IMR-90 (cell line): Measurements from ENCODE around the gene NCOA7. TPM values are rescaled to one million over a fixed set of nuclear protein-coding genes. Genes with fewer than 3 reads are reported as not detected.
A peak's percentile ranks its signal among the peaks of the same experiment; 100 is the strongest.

ENCODE experiments used
- ATAC-seq: fragments of 200-7000 bp; cut with Tn5 transposase; 2 replicates; pipeline ENCODE4 v1.9.1; 2020; ENCODE audit warnings: low read depth, mild to moderate bottlenecking, moderate library complexity
- BruUV-seq: library from RNA; stranded (reverse); fragments of 400-500 nt; replicated peaks from 2 replicates; lab custom pipeline; 2021; lab: Mats Ljungman, UMichigan
- CTCF ChIA-PET: fragments of 300-600 bp; formaldehyde crosslinking; extraction: SDS; loops from one replicate; lab custom pipeline; 2021; ENCODE audit warnings: antibody characterized with exemption; lab: Yijun Ruan, JAX
- POLR2A ChIA-PET: fragments of 300-600 bp; sonication (Branson Sonifier 250); formaldehyde crosslinking; loops from one replicate; lab custom pipeline; 2022; ENCODE audit warnings: antibody characterized with exemption; ENCODE audit not compliant: unreplicated experiment; lab: Charles Lee
- DNase-seq: peaks from one replicate; pipeline ENCODE4 v3.0.0; 2013
- H2AFZ ChIP-seq: replicated peaks from 2 replicates; pipeline ENCODE3; 2013; ENCODE audit warnings: low read length, mild to moderate bottlenecking; ENCODE audit not compliant: poor library complexity
- H2AK5ac ChIP-seq: 2 replicates; pipeline ENCODE4 v1.6.1; 2013; ENCODE audit warnings: low read depth, low read length, inconsistent platforms
- H2AK9ac ChIP-seq: replicated peaks from 2 replicates; pipeline ENCODE3; 2013; ENCODE audit warnings: mild to moderate bottlenecking, low read depth, low read length, moderate library complexity; ENCODE audit not compliant: poor library complexity
- H2BK120ac ChIP-seq: 2 replicates; pipeline ENCODE4 v1.6.1; 2013; ENCODE audit warnings: low read depth, low read length, inconsistent platforms
- H2BK15ac ChIP-seq: 3 replicates; pipeline ENCODE4 v1.6.1; 2013; ENCODE audit warnings: low read depth, low read length, inconsistent platforms
- H2BK20ac ChIP-seq: 2 replicates; pipeline ENCODE4 v1.6.1; 2013; ENCODE audit warnings: low read depth, mild to moderate bottlenecking, inconsistent platforms, low read length, moderate library complexity
- H2BK5ac ChIP-seq: 2 replicates; pipeline ENCODE4 v1.6.1; 2013; ENCODE audit warnings: mild to moderate bottlenecking, low read depth, low read length, inconsistent platforms; ENCODE audit not compliant: poor library complexity, severe bottlenecking
- H3K14ac ChIP-seq: replicated peaks from 2 replicates; pipeline ENCODE4 v1.6.1; 2013; ENCODE audit warnings: low read depth, low read length, inconsistent platforms
- H3K18ac ChIP-seq: 2 replicates; pipeline ENCODE4 v1.6.1; 2013; ENCODE audit warnings: low read depth, low read length, control low read depth
- H3K23ac ChIP-seq: 2 replicates; pipeline ENCODE4 v1.6.1; 2013; ENCODE audit warnings: low read depth, low read length, inconsistent platforms
- H3K27ac ChIP-seq: 2 replicates; pipeline ENCODE4 v1.5.1; 2013; ENCODE audit warnings: mild to moderate bottlenecking, control low read depth, low read length; ENCODE audit not compliant: insufficient read depth
- H3K27me3 ChIP-seq: 2 replicates; pipeline ENCODE4 v1.6.1; 2013; ENCODE audit warnings: low read length; ENCODE audit not compliant: control insufficient read depth, insufficient read depth
- H3K36me3 ChIP-seq: 2 replicates; pipeline ENCODE4 v1.6.1; 2013; ENCODE audit warnings: low read length, mixed read lengths; ENCODE audit not compliant: control insufficient read depth, insufficient read depth
- H3K4ac ChIP-seq: 2 replicates; pipeline ENCODE4 v1.6.1; 2013; ENCODE audit warnings: low read depth, low read length, inconsistent platforms
- H3K4me1 ChIP-seq: 2 replicates; pipeline ENCODE4 v1.6.1; 2013; ENCODE audit warnings: low read length, mixed read lengths; ENCODE audit not compliant: control insufficient read depth, insufficient read depth
- H3K4me2 ChIP-seq: 2 replicates; pipeline ENCODE4 v1.6.1; 2013; ENCODE audit warnings: low read depth, mild to moderate bottlenecking, control low read depth, low read length, moderate library complexity
- H3K4me3 ChIP-seq: 2 replicates; pipeline ENCODE4 v1.5.1; 2013; ENCODE audit warnings: low read depth, mild to moderate bottlenecking, control low read depth, low read length, moderate library complexity; ENCODE audit not compliant: insufficient read depth
- H3K56ac ChIP-seq: 2 replicates; pipeline ENCODE4 v1.6.1; 2013; ENCODE audit warnings: low read length, inconsistent platforms; ENCODE audit not compliant: insufficient read depth; ENCODE audit errors: extremely low read depth
- H3K79me1 ChIP-seq, 2 experiments: 2 replicates each; pipeline ENCODE4 v1.6.1; 2013; ENCODE audit warnings: low read length in 2 of 2, inconsistent platforms in 1 of 2, low read depth in 1 of 2
- H3K9ac ChIP-seq: 2 replicates; pipeline ENCODE4 v1.6.1; 2013; ENCODE audit warnings: low read depth, low read length, control low read depth
- H3K9me1 ChIP-seq: 2 replicates; pipeline ENCODE4 v1.6.1; 2013; ENCODE audit warnings: low read length, inconsistent platforms; ENCODE audit not compliant: insufficient read depth
- H3K9me3 ChIP-seq: 2 replicates; pipeline ENCODE4 v1.6.1; 2013; ENCODE audit warnings: low read length; ENCODE audit not compliant: control insufficient read depth, insufficient read depth
- H4K20me1 ChIP-seq: 2 replicates; pipeline ENCODE4 v1.6.1; 2013; ENCODE audit warnings: low read length, inconsistent platforms; ENCODE audit not compliant: insufficient read depth
- H4K5ac ChIP-seq: 2 replicates; pipeline ENCODE4 v1.6.1; 2013; ENCODE audit warnings: mild to moderate bottlenecking, low read depth, low read length, control low read depth
- H4K8ac ChIP-seq, 2 experiments: 2 replicates each; pipeline ENCODE4 v1.6.1; 2013; ENCODE audit warnings: low read depth in 2 of 2, low read length in 2 of 2, control low read depth in 1 of 2, inconsistent platforms in 1 of 2
- H4K91ac ChIP-seq: 2 replicates; pipeline ENCODE4 v1.6.1; 2013; ENCODE audit warnings: low read depth, low read length, inconsistent platforms; ENCODE audit not compliant: insufficient read depth
- BHLHE40 ChIP-seq: fragments of 150-350 bp; IDR thresholded peaks from 2 replicates; pipeline ENCODE4 v1.6.1; 2016; ENCODE audit warnings: mild to moderate bottlenecking, low read depth, low read length
- CEBPB ChIP-seq: IDR thresholded peaks from 2 replicates; pipeline ENCODE4 v1.6.1; 2012; ENCODE audit warnings: low read depth, low read length, improper control_type of control experiment
- CHD1 ChIP-seq: IDR thresholded peaks from 2 replicates; pipeline ENCODE4 v1.6.1; 2012; ENCODE audit warnings: low read depth, low read length, improper control_type of control experiment
- FOS ChIP-seq: fragments of 150-350 bp; IDR thresholded peaks from 2 replicates; pipeline ENCODE4 v1.6.1; 2016; ENCODE audit warnings: low read depth, low read length
- MAFK ChIP-seq: IDR thresholded peaks from 2 replicates; pipeline ENCODE4 v1.6.1; 2012; ENCODE audit warnings: low read depth, low read length, improper control_type of control experiment
- MXI1 ChIP-seq: IDR thresholded peaks from 2 replicates; pipeline ENCODE4 v1.6.1; 2012; ENCODE audit warnings: low read depth, mild to moderate bottlenecking, low read length, moderate library complexity, borderline replicate concordance
- NFE2L2 ChIP-seq: fragments of 150-350 bp; IDR thresholded peaks from 2 replicates; pipeline ENCODE4 v1.6.1; 2016; ENCODE audit warnings: low read depth, mild to moderate bottlenecking, low read length
- POLR2A ChIP-seq: IDR thresholded peaks from 2 replicates; pipeline ENCODE4 v1.6.1; 2012; ENCODE audit warnings: mild to moderate bottlenecking, low read depth, low read length
- RFX5 ChIP-seq: IDR thresholded peaks from 2 replicates; pipeline ENCODE4 v1.8.0; 2012; ENCODE audit warnings: low read depth, mild to moderate bottlenecking, low read length, moderate library complexity
- SMC3 ChIP-seq: fragments of 150-350 bp; IDR thresholded peaks from 2 replicates; pipeline ENCODE4 v1.6.1; 2016; ENCODE audit warnings: low read depth, mild to moderate bottlenecking, antibody characterized with exemption, low read length, moderate library complexity
- USF2 ChIP-seq: fragments of 150-350 bp; IDR thresholded peaks from 2 replicates; pipeline ENCODE4 v1.6.1; 2017; ENCODE audit warnings: mild to moderate bottlenecking, antibody characterized with exemption, low read length, low read depth
- WGBS, 2 experiments: methylation state at CpG; one replicate each; pipeline versions ENCODE4 v1.1.5 to v1.1.7; 2013; ENCODE audit warnings: missing lambda C conversion rate in 2 of 2; ENCODE audit not compliant: insufficient read length in 1 of 2; ENCODE audit errors: extremely low coverage in 2 of 2; 5-methylcytosine and 5-hydroxymethylcytosine counted together
- dilution Hi-C: fragments of 300-500 bp; cut with HindIII; formaldehyde crosslinking; loops from one replicate; pipeline ENCODE4 v1.14.3; 2018; ENCODE audit warnings: low sequenced_read_pairs; ENCODE audit not compliant: unreplicated experiment
- in situ Hi-C: fragments of 300-500 bp; cut with MboI; formaldehyde crosslinking; loops from 3 replicates; pipeline ENCODE4 v1.14.3; 2019; ENCODE audit warnings: low sequenced_read_pairs, inconsistent platforms, mixed read lengths
- intact Hi-C: fragments of 100-400 bp; cut with micrococcal nuclease; formaldehyde crosslinking; loops from 2 replicates; pipeline ENCODE4 v1.10.0; 2022
- polyA plus RNA-seq, 3 experiments: library from polyadenylated mRNA; depleted of rRNA; stranded (reverse); fragments of >200 nt; gene quantifications; 2 replicates each; pipeline ENCODE4 v1.2.3, GENCODE V29; 2012; ENCODE audit warnings: low replicate concordance in 1 of 3
- total RNA-seq: library from RNA; depleted of rRNA; stranded (reverse); fragments of >200 nt; gene quantifications from 2 replicates; pipeline ENCODE4 v1.2.3, GENCODE V29; 2012
- TF ChIP-seq, protein P1 (sequence below): fragments of 150-350 bp; IDR thresholded peaks from 2 replicates; pipeline ENCODE4 v1.6.1; 2016; ENCODE audit warnings: low read depth, mild to moderate bottlenecking, low read length, moderate library complexity, borderline replicate concordance
- TF ChIP-seq, protein P2 (sequence below): conservative IDR thresholded peaks from 2 replicates; pipeline ENCODE4 v1.5.1; 2012; ENCODE audit warnings: mild to moderate bottlenecking, low read depth, low read length, improper control_type of control experiment

NCOA7 gene
- total and polyA plus RNA-seq, 2 of the 4 experiments (the other 2 are of a cell fraction) = 12.6 to 12.9 TPM

DNA sequence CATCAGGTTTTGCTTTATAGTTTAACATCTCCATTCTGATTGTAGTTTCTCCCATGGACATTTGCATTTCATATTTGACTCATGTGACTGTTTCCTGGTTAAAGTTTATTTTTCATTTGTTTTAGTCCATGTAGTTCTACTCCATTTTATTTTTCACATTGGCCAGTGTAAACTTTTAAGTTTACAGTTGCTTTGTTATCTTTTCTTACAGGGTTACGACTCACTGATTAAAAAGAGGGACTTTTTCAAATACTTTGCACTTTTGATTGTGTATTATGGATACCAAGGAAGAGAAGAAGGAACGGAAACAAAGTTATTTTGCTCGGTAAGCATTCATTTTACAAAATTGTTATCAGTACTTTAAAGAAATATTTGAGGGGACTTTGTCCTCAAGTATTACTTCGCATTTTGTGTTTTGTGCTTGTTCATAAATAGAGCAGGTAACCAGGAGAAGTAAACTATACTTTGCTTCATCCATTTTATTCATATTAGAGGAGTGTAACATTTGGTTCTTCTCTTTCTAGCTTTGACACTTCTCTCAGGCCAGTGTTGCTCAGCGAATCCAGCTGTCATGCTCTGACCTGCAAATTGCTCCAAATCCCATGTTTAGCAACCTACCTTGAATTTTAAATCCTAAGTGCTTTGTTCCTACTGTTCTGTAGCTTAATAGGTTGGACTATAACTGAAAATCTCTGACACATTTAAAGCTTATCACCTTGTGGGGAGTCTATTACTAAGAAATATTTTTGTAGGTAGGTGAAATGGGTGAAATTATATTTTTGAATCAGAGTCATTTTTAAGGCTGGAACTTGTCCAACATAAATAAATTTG is 24.5 kb downstream of the NCOA7 start (continued):
- TF ChIP-seq, protein P1, sequence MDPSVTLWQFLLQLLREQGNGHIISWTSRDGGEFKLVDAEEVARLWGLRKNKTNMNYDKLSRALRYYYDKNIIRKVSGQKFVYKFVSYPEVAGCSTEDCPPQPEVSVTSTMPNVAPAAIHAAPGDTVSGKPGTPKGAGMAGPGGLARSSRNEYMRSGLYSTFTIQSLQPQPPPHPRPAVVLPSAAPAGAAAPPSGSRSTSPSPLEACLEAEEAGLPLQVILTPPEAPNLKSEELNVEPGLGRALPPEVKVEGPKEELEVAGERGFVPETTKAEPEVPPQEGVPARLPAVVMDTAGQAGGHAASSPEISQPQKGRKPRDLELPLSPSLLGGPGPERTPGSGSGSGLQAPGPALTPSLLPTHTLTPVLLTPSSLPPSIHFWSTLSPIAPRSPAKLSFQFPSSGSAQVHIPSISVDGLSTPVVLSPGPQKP = no peak
- TF ChIP-seq CHD1 = no peak

DNA sequence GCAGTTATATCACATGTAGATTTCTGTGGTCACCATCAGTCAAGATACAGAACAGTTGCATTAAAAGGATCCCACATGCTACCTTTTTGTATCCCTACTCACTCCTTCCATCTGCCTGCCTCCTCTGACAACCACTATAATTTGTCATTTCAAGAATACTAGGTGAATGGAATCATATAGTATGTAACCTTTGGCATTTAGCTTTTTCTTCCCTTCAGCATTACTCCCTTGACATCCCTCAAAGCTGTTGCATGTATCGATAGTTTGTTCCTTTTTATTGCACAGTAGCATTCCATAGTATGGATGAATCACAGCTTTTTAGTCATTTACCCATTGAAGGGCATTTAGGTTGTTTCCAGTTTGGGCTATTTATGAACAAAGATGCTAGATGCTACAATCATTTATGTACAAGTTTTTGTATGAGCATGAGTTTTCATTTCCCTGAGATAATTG is 26.1 kb downstream of the NCOA7 start:
- H2AK9ac ChIP-seq = no peak overlapping the region
- H4K91ac ChIP-seq = no peak overlapping the region
- dilution Hi-C loops = no loop called here
- no peak for DNase-seq
- H3K4me1 ChIP-seq = peaks cover 24% of the 10 kb centered on the region
- in situ Hi-C loops = no loop called here
- H2BK20ac ChIP-seq = no peak overlapping the region
- H3K4me2 ChIP-seq = no peak overlapping the region
- H2BK120ac ChIP-seq = no peak overlapping the region
- intact Hi-C loops = no loop called here
- no peaks in the 10 kb centered on the region for H3K27me3 ChIP-seq
- no peak overlapping the region for H4K5ac ChIP-seq
- H4K20me1 ChIP-seq = no peaks in the 10 kb centered on the region; the same call in 1 of the 2 replicates
- POLR2A ChIA-PET = no interaction called here
- H2AK5ac ChIP-seq = no peak overlapping the region
- no peak overlapping the region for H3K4me3 ChIP-seq
- H3K18ac ChIP-seq = no peak overlapping the region; the same call in 1 of the 2 replicates
- no peak overlapping the region for H2AFZ ChIP-seq
- no CpG with 5 or more reads among the region's 1 CpG for WGBS, 2 experiments
- H2BK15ac ChIP-seq = no peak overlapping the region
- no peak overlapping the region for H3K56ac ChIP-seq
- no peaks in the 10 kb centered on the region; the same call in none of the 2 replicates for H3K36me3 ChIP-seq
- no TSS peak for BruUV-seq
- H2BK5ac ChIP-seq = no peak overlapping the region
- no peak overlapping the region; the same call in 1 of the 2 replicates for H3K23ac ChIP-seq
- CTCF ChIA-PET = no interaction called here
- H3K9me3 ChIP-seq = no peaks in the 10 kb centered on the region
- 0 out of 2 replicates have a peak overlapping the region, but pooled peaks have one; percentile 35 for H3K14ac ChIP-seq
- no peak for ATAC-seq
- H3K9ac ChIP-seq = no peak overlapping the region
- peaks cover 14 to 17% of the 10 kb centered on the region in 2 experiments; a peak in 2 of 4 replicates for H3K79me1 ChIP-seq
- H3K9me1 ChIP-seq = peaks cover 9% of the 10 kb centered on the region
- H3K27ac ChIP-seq = no peak overlapping the region
- H3K4ac ChIP-seq = no peak overlapping the region
- H4K8ac ChIP-seq = no peak overlapping the region
- TF ChIP-seq, protein P2, sequence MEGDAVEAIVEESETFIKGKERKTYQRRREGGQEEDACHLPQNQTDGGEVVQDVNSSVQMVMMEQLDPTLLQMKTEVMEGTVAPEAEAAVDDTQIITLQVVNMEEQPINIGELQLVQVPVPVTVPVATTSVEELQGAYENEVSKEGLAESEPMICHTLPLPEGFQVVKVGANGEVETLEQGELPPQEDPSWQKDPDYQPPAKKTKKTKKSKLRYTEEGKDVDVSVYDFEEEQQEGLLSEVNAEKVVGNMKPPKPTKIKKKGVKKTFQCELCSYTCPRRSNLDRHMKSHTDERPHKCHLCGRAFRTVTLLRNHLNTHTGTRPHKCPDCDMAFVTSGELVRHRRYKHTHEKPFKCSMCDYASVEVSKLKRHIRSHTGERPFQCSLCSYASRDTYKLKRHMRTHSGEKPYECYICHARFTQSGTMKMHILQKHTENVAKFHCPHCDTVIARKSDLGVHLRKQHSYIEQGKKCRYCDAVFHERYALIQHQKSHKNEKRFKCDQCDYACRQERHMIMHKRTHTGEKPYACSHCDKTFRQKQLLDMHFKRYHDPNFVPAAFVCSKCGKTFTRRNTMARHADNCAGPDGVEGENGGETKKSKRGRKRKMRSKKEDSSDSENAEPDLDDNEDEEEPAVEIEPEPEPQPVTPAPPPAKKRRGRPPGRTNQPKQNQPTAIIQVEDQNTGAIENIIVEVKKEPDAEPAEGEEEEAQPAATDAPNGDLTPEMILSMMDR = no peak
- no peak for TF ChIP-seq MAFK
- TF ChIP-seq CEBPB = no peak
- no peak for TF ChIP-seq POLR2A
- no peak for TF ChIP-seq SMC3
- no peak for TF ChIP-seq MXI1
- TF ChIP-seq CHD1 = no peak
- no peak for TF ChIP-seq NFE2L2
- no peak for TF ChIP-seq RFX5
- no peak for TF ChIP-seq USF2
- no peak for TF ChIP-seq FOS
- no peak for TF ChIP-seq BHLHE40
